GM19043 (cell line): Measurements from ENCODE around the gene MBOAT2.
A peak's percentile ranks its signal among the peaks of the same experiment; 100 is the strongest.

Experiments used
- ATAC-seq: cut with Tn5 transposase; IDR thresholded peaks from one replicate; pipeline ENCODE4 v1.9.1; 2021; ENCODE audit warnings: low read depth; ENCODE audit not compliant: unreplicated experiment

Gene MBOAT2

DNA sequence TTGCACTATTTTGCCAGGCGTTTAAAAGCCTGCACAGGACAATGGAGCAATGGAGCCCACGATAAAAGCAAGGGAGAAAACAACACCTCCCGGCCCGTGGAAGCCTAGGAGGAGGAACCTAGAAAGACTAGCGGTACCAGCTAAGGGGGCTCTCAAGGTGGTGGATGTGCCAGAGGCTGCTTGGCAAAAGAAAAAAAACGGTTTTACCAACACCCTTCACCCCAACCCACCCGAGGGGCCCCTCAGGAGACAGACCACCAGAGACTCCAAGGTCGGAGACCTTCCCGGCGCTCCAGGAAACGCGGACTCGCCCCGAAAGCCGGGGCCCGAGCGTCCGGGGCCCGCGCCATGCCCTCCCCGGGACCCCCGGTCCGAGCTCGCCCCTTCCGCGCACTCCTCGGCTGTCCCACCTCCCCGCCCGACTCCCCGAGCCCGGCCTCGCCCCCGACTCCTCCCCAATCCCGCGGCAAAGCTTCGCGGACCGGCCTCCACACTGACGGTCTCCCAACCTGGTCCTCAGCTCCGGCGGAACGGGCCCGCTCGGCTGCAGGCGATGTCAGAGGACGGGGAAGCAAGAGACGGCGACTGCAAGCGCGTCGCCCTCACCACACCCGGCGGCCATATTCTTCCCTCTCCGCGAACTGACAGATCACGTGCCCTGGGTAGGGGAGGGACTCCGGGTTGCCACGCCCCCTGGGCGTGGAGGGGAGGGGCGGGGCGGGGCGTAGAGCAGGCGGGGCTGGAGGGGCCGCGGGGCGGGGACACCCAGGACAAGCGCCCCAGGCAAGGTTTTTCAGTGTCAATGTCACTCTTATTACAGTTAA is 166.3 kb downstream of the MBOAT2 start, which contains the start of gene KIDINS220:
Gene KIDINS220, minus strand, starts transcription at position 643 of the 824 bp plus-strand sequence. CDS start 10,520 bp downstream, outside the sequence.
- peak; percentile 92 for ATAC-seq

GRCh38 chr2:8835279-8835678 is 168.2 kb downstream of the MBOAT2 start:
- no peak for ATAC-seq

GRCh38 chr2:8833853-8834252 is 169.6 kb downstream of the MBOAT2 start:
- no peak for ATAC-seq

- ATAC-seq = no peak
Measured at GRCh38 chr2:8831516-8831915, 172.0 kb downstream of the MBOAT2 start.

DNA sequence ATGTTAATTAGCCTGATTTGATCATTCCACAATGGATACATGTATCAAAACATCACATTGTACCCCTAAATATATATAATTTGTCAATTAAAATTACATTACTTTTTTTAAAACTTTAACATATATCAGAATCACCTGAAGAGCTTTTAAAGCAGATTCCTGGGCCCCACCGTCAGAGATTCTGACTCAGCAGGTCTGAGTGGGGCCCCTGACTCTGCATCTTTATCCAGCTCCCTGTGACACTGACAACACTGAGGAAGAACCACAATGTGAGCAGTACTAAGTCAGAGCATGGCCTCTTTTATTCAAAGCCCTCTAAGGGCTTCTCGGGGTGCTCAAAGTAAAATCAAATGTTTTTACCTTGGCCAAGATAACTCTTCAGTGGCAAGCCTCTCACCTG is 175.8 kb downstream of the MBOAT2 start:
- no peak for ATAC-seq

- ATAC-seq = no peak
Measured at GRCh38 chr2:8822218-8822617, 181.3 kb downstream of the MBOAT2 start.

DNA sequence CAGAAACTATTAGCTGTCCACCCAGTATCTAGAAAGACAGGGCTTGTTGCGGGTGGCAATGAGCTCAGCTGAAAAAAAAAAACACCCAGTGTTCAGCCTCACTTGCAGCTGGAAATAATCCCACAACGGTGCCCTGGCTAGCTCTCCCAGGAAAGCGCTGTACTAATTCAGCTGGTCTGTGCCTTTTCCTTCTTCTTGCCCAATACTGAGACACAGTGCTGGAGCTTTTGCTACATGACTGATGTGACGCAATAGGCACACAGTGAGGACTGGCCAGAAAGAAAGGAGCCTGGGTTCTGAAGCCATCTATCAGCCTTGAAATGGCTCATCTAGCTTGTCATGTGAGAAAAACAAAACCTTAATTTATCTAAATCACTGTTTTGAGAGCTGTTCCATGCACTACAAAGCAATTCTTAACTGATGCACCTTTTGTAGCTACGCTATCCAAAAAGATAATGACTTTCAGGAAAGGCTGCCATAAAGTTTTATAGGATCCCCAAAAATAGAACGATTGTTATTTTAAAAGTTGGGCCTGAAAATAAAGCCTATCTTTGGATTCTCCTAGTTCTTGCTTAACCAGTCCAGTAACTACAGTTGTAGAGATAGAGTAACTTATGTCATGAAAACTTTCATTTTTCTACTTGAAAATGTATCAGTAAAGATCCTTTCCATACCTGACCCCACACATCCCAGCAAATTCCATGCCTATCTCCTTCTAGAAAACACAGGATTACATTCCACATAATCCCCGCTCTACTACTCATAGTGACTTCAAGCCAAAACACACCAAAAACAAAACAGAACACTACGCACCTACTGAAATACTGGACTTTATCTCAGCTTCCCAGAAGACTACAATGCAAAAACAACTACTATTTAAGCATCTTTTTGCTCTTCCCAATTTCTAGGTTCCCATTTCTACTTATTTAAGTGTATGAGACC is 181.9 kb downstream of the MBOAT2 start:
- ATAC-seq = no peak

- ATAC-seq = no peak
Measured at GRCh38 chr2:8819948-8820347, 183.5 kb downstream of the MBOAT2 start.

GRCh38 chr2:8819194-8819593 is 184.3 kb downstream of the MBOAT2 start:
- no peak for ATAC-seq

- ATAC-seq = no peak
Measured at GRCh38 chr2:8817221-8817620, 186.3 kb downstream of the MBOAT2 start.

DNA sequence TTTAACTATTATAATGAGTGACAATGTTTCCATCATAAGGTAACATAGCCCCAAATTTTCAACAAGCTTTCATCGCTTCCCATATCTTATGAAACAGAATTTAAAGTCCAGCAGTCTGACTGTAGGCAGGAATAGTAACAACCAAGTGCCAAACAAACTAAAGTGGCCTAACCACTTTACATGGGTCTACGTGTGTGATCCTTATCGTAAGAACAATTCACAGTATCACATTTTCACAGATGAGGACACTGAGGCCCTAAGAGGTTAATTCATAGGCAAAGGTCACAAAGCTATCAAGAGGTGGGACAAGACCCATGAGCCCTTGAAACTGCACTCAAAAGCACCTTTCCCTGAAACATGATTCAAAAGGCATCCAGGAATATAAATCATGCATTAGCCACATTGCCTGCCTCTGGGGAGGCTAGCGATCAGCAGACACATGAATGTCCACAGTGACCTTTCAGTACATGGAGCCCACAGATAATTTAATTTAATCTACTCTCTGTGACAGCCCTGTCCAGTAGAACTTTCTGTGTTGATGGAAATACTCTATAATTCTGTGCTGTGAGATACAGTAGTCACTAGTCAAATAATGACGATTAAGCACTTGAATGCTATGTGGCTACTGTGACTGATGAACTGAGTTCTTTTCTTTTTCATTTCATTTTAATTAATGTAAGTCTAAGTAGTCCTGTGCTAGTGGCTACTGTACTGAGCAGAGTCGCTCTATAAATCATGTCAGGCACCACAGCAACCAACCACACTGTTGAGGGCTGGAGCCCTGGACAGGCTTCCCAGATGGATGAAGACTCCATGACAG is 196.4 kb downstream of the MBOAT2 start:
- no peak for ATAC-seq

DNA sequence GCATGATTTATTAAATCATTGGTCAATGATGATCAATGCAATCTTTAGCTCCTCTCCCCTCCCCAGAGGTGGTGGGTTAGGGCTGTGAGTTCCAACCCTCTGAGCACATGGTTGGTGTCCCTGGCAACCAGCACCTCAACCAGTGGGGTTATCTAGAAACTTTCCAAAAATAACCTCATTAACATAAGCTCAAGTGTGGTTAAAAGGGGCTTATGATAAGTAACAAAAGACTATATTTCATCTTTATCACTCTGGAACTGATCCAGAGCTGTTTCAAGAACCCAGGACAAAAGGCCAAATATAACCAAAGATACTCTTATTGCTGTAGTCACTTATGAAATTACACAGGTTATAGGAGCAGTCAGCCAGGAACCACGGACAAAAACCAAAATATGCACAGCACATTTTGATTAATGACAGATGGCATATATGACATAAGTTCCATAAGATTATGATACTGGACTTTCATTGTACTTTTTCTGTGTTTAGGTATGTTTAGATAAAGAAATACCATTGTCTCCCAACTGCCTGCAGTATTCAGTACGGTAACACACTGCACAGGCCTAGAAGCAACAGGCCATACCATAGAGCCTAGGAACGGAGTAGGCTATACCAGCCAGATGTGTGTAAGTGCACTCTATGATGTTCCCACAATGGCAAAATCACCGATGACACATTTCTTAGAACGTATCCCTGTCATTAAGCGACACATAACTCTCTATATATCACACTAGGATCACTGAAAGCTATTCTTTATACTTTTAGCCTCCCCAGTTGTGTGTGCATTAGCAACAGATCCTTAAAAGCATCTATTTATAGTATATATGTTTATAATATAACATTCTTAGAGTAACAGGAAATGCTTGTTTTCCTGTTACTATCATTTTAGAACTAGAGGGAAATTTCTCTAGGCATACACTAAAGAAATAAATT is 197.9 kb downstream of the MBOAT2 start:
- no peak for ATAC-seq

DNA sequence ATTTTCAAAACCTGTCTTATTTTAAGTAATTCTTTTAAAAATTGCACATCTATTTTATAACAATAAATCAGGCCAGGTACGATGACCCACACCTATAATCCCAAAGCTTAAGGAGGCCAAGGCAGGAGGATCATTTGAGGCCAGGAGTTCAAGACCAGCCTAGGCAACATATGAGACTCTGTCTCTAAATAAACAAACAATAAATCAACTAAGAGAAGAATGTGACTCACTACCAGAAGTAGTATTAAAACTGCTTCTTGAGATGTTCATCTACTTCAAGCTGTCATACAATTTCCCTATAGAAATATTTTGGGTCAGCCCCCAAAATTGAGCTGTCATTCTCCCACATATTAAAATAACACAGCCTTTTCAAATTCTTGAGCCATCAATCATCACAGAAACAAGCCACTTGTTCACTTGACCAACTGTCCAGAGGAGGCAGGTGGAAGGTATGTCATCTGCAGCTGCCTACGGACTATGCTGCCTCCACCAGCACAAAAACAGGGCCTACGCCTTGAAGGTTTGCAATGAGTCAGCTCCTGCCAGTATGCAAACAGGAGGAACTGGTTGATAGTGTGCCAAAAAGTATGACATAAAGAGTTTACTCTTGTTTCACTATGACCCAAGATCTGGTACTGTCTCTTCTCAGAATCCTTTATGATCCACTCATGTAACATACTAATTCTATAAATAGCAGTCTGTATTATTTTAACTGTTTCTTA is 199.7 kb downstream of the MBOAT2 start:
- peak; percentile 99 for ATAC-seq

GRCh38 chr2:8802741-8803140 is 200.7 kb downstream of the MBOAT2 start:
- ATAC-seq = no peak
